Measurements from ENCODE around the gene TUNAR. TPM values are rescaled to one million over a fixed set of nuclear protein-coding genes. Genes with fewer than 3 reads are reported as not detected.

Gene TUNAR
- total RNA-seq, 4 donors from 2014 or later, result not detected

DNA sequence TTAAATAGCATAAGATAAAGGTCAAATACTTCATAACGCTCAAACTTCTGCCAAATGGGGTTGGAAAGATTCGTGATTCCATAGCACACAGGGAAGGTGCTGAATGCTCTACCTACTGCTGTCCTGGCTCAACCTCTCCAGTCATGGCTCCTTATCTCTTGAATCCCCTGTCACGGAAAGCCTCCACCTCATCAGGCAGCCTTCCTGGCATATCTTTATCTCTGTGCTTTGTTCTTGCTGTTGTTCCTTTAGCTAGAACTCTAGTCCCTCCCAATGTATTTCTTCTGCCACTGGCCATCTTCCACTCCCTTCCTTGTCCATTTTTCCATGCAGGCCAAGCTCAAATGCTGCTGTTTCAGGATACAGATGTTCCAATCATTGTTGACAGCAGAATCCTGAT is 26.9 kb upstream of the TUNAR start:
- Histone ChIP-seq H3K27ac (no peak overlapping the region), H3K36me3 (no peaks in the 10 kb centered on the region), H3K4me1 (no peaks in the 10 kb centered on the region), H3K27me3 (no peaks in the 10 kb centered on the region), H3K9me3 (no peaks in the 10 kb centered on the region), H3K4me3 (no peak overlapping the region)
- intact Hi-C loops (cut with DNase I; ENCODE audit: low total_unique reads), result no loop called here
- DNase-seq (no peak), ATAC-seq (no peak)
- in situ Hi-C loops (cut with MboI; ENCODE audit: low sequenced_read_pairs in 4 of 4), result no loop called here
- no peak for TF ChIP-seq POLR2A (IDR thresholded peaks at IDR 0.05)
- TF ChIP-seq, protein P1, sequence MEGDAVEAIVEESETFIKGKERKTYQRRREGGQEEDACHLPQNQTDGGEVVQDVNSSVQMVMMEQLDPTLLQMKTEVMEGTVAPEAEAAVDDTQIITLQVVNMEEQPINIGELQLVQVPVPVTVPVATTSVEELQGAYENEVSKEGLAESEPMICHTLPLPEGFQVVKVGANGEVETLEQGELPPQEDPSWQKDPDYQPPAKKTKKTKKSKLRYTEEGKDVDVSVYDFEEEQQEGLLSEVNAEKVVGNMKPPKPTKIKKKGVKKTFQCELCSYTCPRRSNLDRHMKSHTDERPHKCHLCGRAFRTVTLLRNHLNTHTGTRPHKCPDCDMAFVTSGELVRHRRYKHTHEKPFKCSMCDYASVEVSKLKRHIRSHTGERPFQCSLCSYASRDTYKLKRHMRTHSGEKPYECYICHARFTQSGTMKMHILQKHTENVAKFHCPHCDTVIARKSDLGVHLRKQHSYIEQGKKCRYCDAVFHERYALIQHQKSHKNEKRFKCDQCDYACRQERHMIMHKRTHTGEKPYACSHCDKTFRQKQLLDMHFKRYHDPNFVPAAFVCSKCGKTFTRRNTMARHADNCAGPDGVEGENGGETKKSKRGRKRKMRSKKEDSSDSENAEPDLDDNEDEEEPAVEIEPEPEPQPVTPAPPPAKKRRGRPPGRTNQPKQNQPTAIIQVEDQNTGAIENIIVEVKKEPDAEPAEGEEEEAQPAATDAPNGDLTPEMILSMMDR (IDR thresholded peaks at IDR 0.05 in 4 of 5, conservative IDR thresholded peaks at IDR 0.05 in 1 of 5), result no peak

DNA sequence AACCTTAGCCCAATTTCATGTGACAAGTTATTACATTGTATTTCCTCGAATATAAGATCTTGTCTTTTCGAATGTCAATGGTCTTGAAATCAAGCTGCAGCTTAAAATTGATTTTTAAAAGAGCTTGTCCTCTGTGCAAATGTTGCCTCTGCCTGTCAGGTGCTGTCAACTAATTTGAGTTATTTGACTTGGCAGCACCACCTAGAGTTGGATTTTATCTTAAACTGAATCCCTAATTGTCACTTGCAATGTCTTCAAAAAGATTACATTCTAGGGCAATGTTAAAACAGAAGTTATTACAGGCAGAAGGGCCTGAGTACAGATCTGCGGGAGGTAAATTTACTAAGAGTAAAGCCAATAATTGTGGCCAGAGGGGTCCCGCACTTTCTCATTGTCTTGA is 26.2 kb upstream of the TUNAR start:
- no peak overlapping the region for H3K27ac ChIP-seq
- no peaks in the 10 kb centered on the region for H3K9me3 ChIP-seq
- H3K36me3 ChIP-seq, result no peaks in the 10 kb centered on the region
- TF ChIP-seq, protein P1 (IDR thresholded peaks at IDR 0.05 in 4 of 5, conservative IDR thresholded peaks at IDR 0.05 in 1 of 5), result no peak
- no peak for TF ChIP-seq POLR2A (IDR thresholded peaks at IDR 0.05)
- DNase-seq, result no peak
- no peaks in the 10 kb centered on the region for H3K4me1 ChIP-seq
- in situ Hi-C loops (cut with MboI; ENCODE audit: low sequenced_read_pairs in 4 of 4), result no loop called here
- H3K4me3 ChIP-seq, result no peak overlapping the region
- ATAC-seq, result no peak
- intact Hi-C loops (cut with DNase I; ENCODE audit: low total_unique reads), result no loop called here
- no peaks in the 10 kb centered on the region for H3K27me3 ChIP-seq

DNA sequence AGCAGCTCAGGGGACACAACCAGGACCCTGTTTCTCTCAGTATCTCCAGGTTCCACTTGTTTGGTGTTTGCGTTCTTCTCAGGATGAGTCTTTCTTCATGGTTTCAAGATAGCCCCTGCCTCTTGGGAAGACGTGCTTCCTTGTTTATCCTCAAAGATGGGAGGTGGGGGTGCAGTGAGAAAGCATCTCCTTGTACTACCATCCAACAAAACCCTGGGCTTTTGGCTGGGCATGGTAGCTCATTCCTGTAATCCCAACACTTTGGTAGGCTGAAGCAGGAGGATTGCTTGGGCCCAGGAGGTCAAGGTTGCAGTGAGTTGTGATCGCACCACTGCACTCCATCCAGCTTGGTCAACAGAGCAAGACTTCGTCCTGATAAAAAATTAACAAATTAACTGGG is 21.0 kb upstream of the TUNAR start:
- DNase-seq (no peak), ATAC-seq (no peak)
- Histone ChIP-seq H3K27me3 (no peaks in the 10 kb centered on the region), H3K27ac (no peak overlapping the region), H3K36me3 (no peaks in the 10 kb centered on the region), H3K4me3 (no peak overlapping the region), H3K9me3 (no peaks in the 10 kb centered on the region), H3K4me1 (no peaks in the 10 kb centered on the region)
- in situ Hi-C loops (cut with MboI; ENCODE audit: low sequenced_read_pairs in 4 of 4), result no loop called here
- no peak for TF ChIP-seq POLR2A (IDR thresholded peaks at IDR 0.05)
- TF ChIP-seq, protein P1 (IDR thresholded peaks at IDR 0.05 in 4 of 5, conservative IDR thresholded peaks at IDR 0.05 in 1 of 5), result no peak
- intact Hi-C loops (cut with DNase I; ENCODE audit: low total_unique reads), result no loop called here

DNA sequence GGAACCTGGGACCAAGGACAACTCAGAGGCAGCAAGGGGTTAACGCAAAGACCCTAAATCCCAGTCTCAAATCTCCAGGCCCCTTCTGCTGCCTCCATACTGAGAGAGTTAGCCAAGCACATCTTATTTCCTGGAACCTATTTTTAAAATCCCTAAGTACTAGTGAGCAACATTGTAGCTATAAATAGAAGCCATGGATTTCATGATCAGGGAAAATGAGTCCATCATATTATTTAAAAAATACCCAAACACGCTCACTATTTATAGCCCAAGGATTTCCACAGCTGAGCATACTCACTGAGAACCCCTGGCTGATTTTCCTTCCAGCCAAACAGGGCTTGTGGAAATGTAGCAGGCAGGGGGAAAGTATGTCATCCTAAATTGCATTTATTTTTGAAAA is 19.4 kb upstream of the TUNAR start:
- DNase-seq (no peak), ATAC-seq (no peak)
- Histone ChIP-seq H3K9me3 (no peaks in the 10 kb centered on the region), H3K4me3 (no peak overlapping the region), H3K27me3 (no peaks in the 10 kb centered on the region), H3K4me1 (no peaks in the 10 kb centered on the region), H3K27ac (no peak overlapping the region), H3K36me3 (no peaks in the 10 kb centered on the region)
- TF ChIP-seq POLR2A (IDR thresholded peaks at IDR 0.05), result no peak
- TF ChIP-seq, protein P1 (IDR thresholded peaks at IDR 0.05 in 4 of 5, conservative IDR thresholded peaks at IDR 0.05 in 1 of 5), result no peak
- intact Hi-C loops (cut with DNase I; ENCODE audit: low total_unique reads) (no loop called here), in situ Hi-C loops (cut with MboI; ENCODE audit: low sequenced_read_pairs in 4 of 4) (no loop called here)

DNA sequence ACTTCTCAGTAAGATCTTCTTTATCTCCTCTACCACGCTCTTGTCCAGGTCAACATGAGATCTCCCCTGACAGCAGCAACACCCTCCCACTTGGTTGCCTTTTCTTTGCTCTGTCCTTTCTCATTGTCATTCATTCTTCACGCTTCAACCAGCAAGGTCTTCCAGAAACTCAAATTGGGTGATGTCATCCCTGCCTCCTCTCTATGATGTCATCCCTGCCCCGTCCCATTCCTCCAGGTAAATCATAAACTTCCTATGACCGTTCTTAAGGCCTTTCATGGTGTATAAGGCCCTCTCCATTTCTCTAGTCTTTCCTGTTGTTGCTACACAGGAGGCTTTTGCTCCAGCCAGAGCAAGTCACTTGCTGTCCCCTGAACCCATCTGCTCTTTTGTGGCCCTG is 17.7 kb upstream of the TUNAR start:
- ATAC-seq (no peak), DNase-seq (no peak)
- intact Hi-C loops (cut with DNase I; ENCODE audit: low total_unique reads), result no loop called here
- Histone ChIP-seq H3K27ac (no peak overlapping the region), H3K4me3 (no peak overlapping the region), H3K4me1 (no peaks in the 10 kb centered on the region), H3K36me3 (no peaks in the 10 kb centered on the region), H3K27me3 (no peaks in the 10 kb centered on the region), H3K9me3 (no peaks in the 10 kb centered on the region)
- TF ChIP-seq POLR2A (IDR thresholded peaks at IDR 0.05), result no peak
- TF ChIP-seq, protein P1 (IDR thresholded peaks at IDR 0.05 in 4 of 5, conservative IDR thresholded peaks at IDR 0.05 in 1 of 5), result no peak
- in situ Hi-C loops (cut with MboI; ENCODE audit: low sequenced_read_pairs in 4 of 4), result no loop called here

All from gastrocnemius medialis (tissue), 4 donors.